PFSK-1 (cell line): ENCODE results near the gene TNPO3.

Experiments used
- FOXP2 ChIP-seq: optimal IDR thresholded peaks from 2 replicates; pipeline ENCODE3; 2011; ENCODE audit warnings: borderline replicate concordance, control low read depth, inconsistent platforms; ENCODE audit not compliant: insufficient read depth; ENCODE audit errors: extremely low read length, extremely low read depth
- REST ChIP-seq, 2 experiments: IDR thresholded peaks; 2 replicates each; pipeline versions ENCODE4 v1.6.1 to v1.8.0; 2011 to 2012; ENCODE audit warnings: low read depth in 2 of 2, low read length in 2 of 2, control low read depth in 1 of 2, inconsistent platforms in 1 of 2, mild to moderate bottlenecking in 1 of 2, moderate library complexity in 1 of 2; ENCODE audit not compliant: insufficient read depth in 1 of 2
- SIN3A ChIP-seq: IDR thresholded peaks from 2 replicates; pipeline ENCODE4 v1.6.1; 2012; ENCODE audit warnings: mild to moderate bottlenecking, low read length, moderate library complexity, borderline replicate concordance; ENCODE audit not compliant: insufficient read depth

- TF ChIP-seq REST (IDR thresholded peaks at IDR 0.05; ENCODE audit: insufficient read depth in 1 of 2, low read depth in 2 of 2, low read length in 2 of 2): no peak
- TF ChIP-seq FOXP2: no peak
- no peak for TF ChIP-seq SIN3A
These were observed 45.9 kb upstream of the TNPO3 start for GRCh38 chr7:129100827-129101166.
